Esophagus mucosa (tissue), 1 donor: ENCODE data around the gene RPL18A. TPM values are rescaled to one million over a fixed set of nuclear protein-coding genes. Genes with fewer than 3 reads are reported as not detected.
"Not testable (repeated sequence)": the region's sequence is repeated elsewhere in the genome, so short reads cannot be mapped to it uniquely, and the experiment has no call there.

Experiments used
- ATAC-seq: fragments of 200-7000 bp; cut with Tn5 transposase; one replicate; pipeline ENCODE4 v1.9.1; 2020
- total RNA-seq: library from RNA; stranded (reverse); gene quantifications from one replicate; pipeline ENCODE4 v1.2.4, GENCODE V29; 2023
- donor health status: DM: yes; HTN: yes; CAD: no.

RPL18A gene
- total RNA-seq, 1 donor from 2014 or later: 2,571 TPM

GRCh38 chr19:17866964-17867486 is 7.3 kb downstream of the RPL18A start:
- peak; percentile 1 for ATAC-seq

- ATAC-seq: no peak
Measured at GRCh38 chr19:17868669-17869068, 9.0 kb downstream of the RPL18A start.

DNA sequence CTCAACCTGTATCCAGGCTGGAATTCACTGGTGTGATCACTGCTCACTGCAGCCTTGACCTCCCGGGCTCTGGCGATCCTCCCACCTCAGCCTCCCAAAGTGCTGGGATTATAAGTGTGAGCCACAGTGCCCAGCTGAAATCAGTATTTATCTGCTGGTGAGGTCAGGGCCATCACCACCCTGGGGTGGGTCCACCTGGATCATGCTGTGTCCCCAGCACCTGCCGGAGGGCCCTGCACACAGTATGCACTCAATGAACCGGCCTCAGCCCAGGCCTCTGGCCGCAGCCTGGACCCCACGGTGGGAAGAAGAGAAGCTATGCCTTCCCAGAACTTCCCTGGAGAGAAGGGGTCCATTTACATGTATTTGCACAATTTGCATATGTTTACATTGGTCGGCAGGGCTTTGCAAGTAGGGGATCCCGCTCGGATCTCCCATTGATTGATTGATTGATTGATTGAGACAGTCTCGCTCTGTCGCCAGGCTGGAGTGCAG is 9.5 kb downstream of the RPL18A start:
- ATAC-seq: no peak

- ATAC-seq: no peak
Measured at GRCh38 chr19:17871032-17871877, 11.5 kb downstream of the RPL18A start.

GRCh38 chr19:17871878-17872250 is 12.2 kb downstream of the RPL18A start, which contains the start of gene SLC5A5:
SLC5A5 (plus strand) TSS chr19:17871945; CDS start chr19:17872320, 375 bp downstream.
- no peak for ATAC-seq

- ATAC-seq: peak; percentile 7
Measured at GRCh38 chr19:17872251-17873001, 12.7 kb downstream of the RPL18A start.

DNA sequence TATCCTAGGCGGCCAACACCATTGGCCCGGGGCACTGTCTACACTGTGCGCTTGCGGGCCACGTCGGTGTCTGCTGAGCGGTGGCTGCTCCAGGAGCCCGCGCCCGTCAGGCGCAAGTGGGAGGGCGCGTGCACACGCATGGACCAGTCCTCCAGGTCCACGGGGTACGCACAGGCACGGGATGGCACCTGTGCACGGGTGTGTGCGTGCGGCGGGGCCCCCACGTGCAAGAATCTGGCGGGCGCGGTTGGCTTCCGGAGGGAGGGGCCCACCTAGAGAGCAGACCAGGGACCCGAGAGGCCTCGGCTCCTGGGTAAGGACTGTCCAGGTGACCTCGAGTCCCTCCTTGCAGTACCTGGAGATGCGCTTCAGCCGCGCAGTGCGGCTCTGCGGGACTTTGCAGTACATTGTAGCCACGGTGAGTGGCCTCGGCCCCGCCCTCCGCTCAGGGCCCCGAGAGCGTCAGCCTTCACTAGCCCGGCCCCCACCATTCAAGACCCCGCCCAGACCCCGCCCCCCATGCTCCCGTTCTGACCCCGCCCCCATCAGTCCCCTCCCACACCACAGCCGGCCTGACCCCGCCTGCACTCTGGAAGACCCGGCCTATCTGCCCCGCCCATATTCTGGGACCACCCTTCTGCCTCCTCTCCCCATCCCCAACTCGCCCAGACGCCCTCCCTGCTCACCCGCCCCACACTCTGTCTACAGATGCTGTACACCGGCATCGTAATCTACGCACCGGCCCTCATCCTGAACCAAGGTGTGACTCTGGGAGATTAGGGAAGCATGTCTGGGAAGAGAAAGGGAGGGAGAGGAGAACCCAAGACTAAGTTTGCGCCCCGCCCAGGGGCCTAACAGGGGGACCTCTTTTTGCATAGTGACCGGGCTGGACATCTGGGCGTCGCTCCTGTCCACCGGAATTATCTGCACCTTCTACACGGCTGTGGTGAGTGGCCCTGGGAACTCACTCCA is 14.4 kb downstream of the RPL18A start:
- peak; percentile 57 for ATAC-seq

DNA sequence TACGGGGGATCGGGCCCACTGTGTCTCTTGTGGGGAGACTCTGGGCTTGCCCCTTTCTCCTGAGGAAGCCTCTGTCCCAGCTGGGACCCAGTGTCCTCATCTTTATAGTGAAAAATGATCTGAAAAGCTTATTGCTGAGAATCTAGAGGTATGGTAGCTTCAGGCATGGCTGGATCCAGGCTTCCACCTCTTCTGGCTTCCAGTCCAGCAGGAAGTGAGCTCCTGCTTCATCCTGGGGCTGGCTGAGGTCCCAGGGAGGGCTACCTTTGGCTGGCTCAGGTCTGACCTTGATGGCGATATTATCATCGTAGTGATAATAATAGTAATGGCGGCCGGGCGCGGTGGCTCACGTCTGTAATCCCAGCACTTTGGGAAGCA is 15.0 kb downstream of the RPL18A start:
- no peak for ATAC-seq

GRCh38 chr19:17877696-17878095 is 18.0 kb downstream of the RPL18A start:
- no peak for ATAC-seq

DNA sequence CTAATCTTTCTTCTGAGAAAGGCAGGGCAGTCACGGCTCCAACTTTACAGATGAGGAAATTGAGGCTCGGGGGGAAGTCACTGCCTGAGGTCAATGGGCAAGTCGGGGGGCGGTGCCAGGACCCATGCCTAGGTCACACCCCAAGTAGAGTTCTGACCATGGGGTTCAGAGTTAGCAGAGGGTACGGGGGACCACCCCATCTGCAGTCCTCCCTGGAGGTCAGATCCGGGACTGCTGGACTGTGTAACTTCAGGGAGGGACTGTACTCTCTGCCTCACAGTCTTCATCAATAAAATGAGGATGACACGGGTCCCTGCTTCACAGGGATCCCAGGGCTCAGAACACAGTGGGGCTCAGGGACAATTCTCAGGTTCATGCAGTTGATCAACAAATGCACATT is 19.8 kb downstream of the RPL18A start:
- peak; percentile 21 for ATAC-seq

DNA sequence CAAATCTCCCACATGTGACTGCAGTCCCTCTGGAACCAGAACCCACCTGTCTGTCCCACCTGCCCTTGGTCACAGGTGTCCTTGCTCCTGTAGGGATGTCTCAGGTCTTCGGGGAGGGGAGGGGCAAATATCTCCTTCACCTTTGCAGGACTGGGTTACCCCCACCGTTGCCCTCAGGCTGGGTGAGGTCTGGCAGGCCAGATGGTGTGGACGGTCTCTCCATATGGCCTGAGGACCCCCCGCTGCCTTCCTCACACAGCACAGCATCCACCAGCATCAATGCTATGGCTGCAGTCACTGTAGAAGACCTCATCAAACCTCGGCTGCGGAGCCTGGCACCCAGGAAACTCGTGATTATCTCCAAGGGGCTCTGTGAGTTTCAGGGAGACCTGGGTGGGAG is 22.0 kb downstream of the RPL18A start:
- ATAC-seq: peak; percentile 18

GRCh38 chr19:17883627-17884410 is 24.1 kb downstream of the RPL18A start:
- no peak for ATAC-seq

GRCh38 chr19:17886515-17886914 is 26.8 kb downstream of the RPL18A start:
- ATAC-seq: no peak

DNA sequence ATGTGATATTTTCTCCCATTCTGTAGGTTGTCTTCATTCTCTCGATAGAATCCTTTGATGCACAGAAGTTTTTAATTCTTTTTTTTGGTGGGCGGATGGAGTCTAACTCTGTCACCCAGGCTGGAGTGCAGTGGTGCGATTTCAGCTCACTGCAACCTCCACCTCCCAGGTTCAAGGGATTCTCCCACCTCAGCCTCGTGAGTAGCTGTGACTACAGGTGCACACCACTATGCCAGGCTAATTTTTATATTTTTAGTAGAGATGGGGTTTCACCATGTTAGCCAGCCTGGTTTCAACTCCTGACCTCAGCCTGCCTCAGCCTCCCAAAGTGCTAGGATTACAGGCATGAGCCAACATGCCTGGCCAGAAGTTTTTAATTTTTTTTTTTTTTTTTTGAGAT is 27.5 kb downstream of the RPL18A start:
- ATAC-seq: not testable (repeated sequence)

- ATAC-seq: no peak
Measured at GRCh38 chr19:17888260-17888659, 28.6 kb downstream of the RPL18A start.

GRCh38 chr19:17889609-17890214 is 30.0 kb downstream of the RPL18A start:
- ATAC-seq: no peak

GRCh38 chr19:17893766-17894165 is 34.1 kb downstream of the RPL18A start:
- ATAC-seq: no peak

GRCh38 chr19:17902701-17903100 is 43.0 kb downstream of the RPL18A start:
- ATAC-seq: peak; percentile 43

DNA sequence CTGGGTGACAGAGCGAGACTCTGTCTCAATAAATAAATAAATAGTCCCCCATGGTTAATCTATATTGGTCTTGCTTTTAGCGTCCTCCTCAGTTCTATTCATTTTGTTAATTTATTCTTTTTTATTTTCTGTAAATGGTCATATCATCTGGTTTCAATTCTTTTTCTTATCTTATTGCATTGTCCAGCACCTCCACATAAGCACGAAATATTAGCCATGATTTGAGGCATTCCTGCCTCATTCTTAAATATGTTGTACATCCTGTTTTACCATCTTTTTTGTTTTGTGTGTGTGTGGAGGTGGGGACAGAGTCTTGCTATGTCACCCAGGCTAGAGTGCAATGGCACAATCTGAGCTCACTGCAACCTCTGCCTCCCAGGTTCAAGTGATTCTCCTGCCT is 48.5 kb downstream of the RPL18A start:
- no peak for ATAC-seq

DNA sequence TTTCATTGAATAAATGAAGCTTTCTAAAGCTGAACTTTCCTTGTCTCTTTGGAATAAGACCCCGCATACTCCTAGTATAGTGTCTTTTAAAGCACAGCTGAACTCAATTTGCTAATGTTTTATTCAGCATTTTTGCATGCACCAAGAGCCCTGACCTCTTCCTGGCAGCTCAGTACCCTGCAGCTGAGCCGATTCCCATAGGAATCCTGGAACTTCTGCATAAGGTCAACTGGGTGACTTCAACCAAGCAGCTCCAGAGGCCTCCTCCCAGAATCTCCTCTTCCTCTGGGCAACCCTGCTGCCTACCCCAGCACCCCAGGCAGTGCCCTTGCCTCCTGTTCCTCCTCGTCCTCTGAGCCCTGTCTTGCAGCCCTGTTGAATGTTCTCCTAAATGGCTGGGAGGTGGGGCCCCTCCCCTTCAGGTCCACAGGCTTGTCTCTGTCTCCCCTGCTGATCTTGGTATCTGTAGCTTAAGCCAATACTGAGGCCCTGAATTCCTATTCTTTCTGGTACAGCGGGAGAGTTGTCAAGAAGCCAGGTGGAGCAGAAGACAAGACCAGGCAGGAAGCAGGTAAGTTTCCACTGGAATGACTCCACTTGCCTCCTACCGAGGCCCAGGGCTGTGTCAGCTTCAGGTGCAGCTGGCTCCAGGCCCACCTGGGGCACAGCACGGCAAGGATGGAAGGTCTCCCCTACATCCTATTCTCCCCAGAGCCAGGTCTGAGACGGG is 49.5 kb downstream of the RPL18A start:
- ATAC-seq: peak; percentile 71
